Prostate gland (tissue), 2 donors: Measurements from ENCODE around the gene PSMB11.

Experiments
- CTCF ChIP-seq, 4 experiments: fragments of 200-600 bp in 2 of 4; fragments of 450-650 bp in 2 of 4; sonication (generic) in 2 of 4; IDR thresholded peaks; 1 replicate in 3 of 4; 2 replicates in 1 of 4; pipeline ENCODE4 v1.5.1; 2016 to 2019; ENCODE audit warnings: antibody characterized with exemption in 4 of 4, mild to moderate bottlenecking in 2 of 4, moderate library complexity in 2 of 4
- POLR2A ChIP-seq: fragments of 450-650 bp; IDR thresholded peaks from one replicate; pipeline ENCODE4 v1.6.1; 2016; ENCODE audit warnings: antibody characterized with exemption, mild to moderate bottlenecking
- POLR2AphosphoS5 ChIP-seq: sonication (generic); formaldehyde crosslinking; IDR thresholded peaks from one replicate; pipeline ENCODE4 v1.6.1; 2017; ENCODE audit warnings: antibody characterized with exemption

DNA sequence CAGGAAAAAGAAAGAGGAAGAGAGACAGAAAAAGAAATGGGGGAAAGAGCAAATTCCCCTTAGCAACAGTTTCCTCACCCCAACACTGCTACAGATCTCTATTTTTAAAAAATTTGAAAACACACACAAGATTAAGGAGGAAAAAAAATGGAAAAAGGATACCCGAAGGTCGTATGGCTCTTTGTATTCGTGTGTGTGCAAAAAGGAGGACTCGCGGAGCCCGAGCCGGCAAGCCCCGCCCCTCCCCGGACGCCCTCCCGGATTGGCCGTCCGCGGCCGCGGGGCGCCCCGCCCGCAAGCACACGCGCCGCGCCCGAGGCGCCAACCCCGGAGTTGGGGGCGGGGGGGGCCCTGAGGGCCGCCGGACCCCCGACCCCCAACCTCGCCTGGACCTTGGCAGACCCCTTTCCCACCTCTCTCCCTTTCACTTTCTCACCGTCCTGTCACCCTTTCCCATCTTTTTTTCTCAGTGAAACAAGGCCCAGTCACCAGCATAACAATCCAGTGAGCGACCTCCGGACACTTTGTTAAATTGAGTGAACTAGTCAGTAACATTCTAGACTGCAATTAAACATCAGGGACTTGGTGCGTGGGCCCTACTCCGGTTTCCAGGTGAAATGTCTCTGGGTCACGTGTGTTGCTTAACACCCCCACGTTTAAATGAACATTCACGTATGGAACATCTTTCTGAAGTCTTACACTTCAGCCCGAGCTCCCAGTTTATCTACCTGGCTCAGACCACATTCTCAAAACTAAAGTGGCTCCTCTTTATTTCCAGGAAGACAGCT lies 31.9 kb upstream of the PSMB11 start, which contains the start of gene C14orf93:
- peak; percentile 47 for TF ChIP-seq POLR2A
- TF ChIP-seq CTCF (IDR thresholded peaks at IDR 0.05), result peak in 1 of 4 experiments; percentile 9
- peak; percentile 65 for TF ChIP-seq POLR2AphosphoS5
